ENCODE data around the gene FAM83C.

FAM83C gene

DNA sequence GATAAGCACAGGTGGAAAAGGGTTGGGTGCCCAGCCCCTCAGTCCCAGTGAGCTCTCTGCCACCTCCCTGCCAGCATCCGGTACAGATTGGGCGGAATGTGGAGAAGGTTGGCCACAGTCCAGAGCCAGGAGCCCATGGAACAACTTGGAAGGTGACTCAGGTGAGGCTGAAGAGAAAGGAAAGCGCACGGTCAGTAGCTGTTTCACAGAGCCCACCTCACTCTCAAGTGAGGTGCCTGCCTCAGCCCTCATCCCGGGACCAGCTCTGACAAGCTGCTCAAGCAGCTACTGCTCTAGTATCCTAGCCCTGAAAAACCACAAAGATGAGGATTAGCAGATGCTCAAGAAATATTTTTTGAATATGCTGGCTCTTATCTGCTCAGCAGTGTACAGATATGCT lies 13.2 kb downstream of the FAM83C start:
- TF ChIP-seq CTCF (conservative IDR thresholded peaks at IDR 0.05) = no peak
- peak overlapping the region; percentile 89 for H3K27ac ChIP-seq

- peak within 1 kb of the TSS; percentile 89 for H3K27ac ChIP-seq
- peak; percentile 58 for TF ChIP-seq CTCF (conservative IDR thresholded peaks at IDR 0.05)
These were observed 14.5 kb downstream of the FAM83C start, which contains the start of gene MMP24OS for GRCh38 chr20:35277531-35278395. TSS of gene MMP24OS (minus strand) at chr20:35278122. CDS start at chr20:35277929, 193 bp downstream.

DNA sequence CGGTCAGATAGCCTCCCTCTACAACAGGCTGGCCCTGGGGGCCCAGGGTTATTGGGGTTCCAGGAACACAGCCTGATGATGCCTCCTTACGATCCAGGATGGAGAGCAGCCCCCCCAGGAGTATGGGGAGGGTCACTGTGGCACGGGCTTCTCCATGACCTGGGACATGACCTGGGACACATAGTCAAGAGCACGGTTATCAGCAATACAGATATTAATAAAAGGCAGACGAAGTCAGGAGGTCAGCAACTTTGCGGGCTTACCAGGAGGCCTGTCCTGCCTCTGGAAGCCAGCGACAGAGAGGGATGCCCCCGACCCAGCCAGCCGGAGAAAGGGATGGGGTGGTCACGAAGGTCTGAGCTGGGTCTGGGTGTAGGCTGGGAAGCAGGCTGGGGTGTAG lies 15.1 kb downstream of the FAM83C start:
- no peak for TF ChIP-seq CTCF (conservative IDR thresholded peaks at IDR 0.05)
- H3K27ac ChIP-seq = peak overlapping the region; percentile 89

DNA sequence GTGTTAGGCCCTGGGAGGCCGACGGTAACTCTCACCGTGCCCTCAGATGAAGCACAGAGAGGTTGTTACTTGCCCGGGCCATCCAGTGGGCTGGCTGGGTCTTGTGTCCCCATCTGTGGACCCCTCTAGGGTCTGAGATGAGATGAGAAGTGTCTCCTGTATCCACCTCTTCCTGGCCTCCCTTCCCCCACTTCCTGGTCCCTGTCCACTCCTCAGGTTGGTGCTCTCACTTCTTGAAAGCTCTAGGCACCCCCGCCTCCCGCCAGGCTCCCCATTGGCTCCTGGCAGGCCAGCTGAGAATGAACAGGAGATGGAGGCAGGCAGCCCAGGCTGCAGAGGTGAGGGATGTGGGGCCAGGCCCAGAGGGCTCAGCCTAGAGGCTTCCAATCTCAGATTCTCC lies 15.8 kb downstream of the FAM83C start:
- no peak for TF ChIP-seq CTCF (conservative IDR thresholded peaks at IDR 0.05)

GRCh38 chr20:35275741-35276251 lies 16.4 kb downstream of the FAM83C start:
- TF ChIP-seq CTCF (conservative IDR thresholded peaks at IDR 0.05) = no peak
- H3K27ac ChIP-seq = no peak overlapping the region

More for the DNA sequence above, 15.8 kb downstream of the FAM83C start:
- peak overlapping the region; percentile 89 for H3K27ac ChIP-seq

DNA sequence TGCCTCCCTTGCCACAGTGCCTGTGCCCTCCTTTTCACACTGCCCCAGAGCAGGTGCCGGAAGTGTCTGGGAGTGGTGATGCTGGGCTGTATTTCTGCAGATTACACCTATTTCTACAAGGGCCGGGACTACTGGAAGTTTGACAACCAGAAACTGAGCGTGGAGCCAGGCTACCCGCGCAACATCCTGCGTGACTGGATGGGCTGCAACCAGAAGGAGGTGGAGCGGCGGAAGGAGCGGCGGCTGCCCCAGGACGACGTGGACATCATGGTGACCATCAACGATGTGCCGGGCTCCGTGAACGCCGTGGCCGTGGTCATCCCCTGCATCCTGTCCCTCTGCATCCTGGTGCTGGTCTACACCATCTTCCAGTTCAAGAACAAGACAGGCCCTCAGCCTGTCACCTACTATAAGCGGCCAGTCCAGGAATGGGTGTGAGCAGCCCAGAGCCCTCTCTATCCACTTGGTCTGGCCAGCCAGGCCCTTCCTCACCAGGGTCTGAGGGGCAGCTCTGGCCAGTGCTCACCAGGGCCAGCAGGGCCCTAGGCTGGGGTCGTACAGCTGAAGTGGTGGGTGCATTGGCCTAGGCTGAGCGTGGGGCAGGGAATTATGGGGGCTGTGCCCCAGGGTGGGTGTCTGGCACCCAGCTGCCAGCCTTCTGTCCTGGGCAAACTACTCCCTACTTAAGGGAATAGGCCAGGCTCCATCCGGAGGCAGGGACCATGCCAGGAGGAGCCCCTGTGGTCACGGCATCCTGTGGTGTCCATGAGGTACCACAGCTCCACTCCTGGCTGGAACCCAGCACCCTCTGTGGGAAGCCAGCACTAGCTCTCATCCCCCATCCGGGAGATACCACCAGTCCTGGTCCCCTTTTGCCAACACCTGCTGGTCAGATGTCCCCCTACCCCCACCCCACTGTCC lies 17.8 kb downstream of the FAM83C start:
- no peak overlapping the region for H3K27ac ChIP-seq
- TF ChIP-seq CTCF (conservative IDR thresholded peaks at IDR 0.05) = no peak
